Keratinocyte (primary cell): Measurements from ENCODE around the gene PRKAR1A. TPM values are rescaled to one million over a fixed set of nuclear protein-coding genes. Genes with fewer than 3 reads are reported as not detected.
A peak's percentile ranks its signal among the peaks of the same experiment; 100 is the strongest.
"Not testable (repeated sequence)": the region's sequence is repeated elsewhere in the genome, so short reads cannot be mapped to it uniquely, and the experiment has no call there.

ENCODE experiments used
- DNase-seq: peaks from one replicate; pipeline ENCODE4 v3.0.0-alpha.2; 2011; ENCODE audit warnings: low read depth, missing footprints, low spot score
- FAIRE-seq: peaks from 2 replicates; lab custom pipeline; 2011; peaks lifted over from hg19 to GRCh38; lab: Jason Lieb, UNC
- H2AFZ ChIP-seq: 2 replicates; pipeline ENCODE4 v1.6.0; 2012; ENCODE audit warnings: low read length, control low read depth, inconsistent platforms; ENCODE audit not compliant: control insufficient read depth
- H3K27ac ChIP-seq: 2 replicates; pipeline ENCODE4 v1.5.1; 2011; ENCODE audit warnings: low read length; ENCODE audit not compliant: control insufficient read depth, insufficient read depth
- H3K27me3 ChIP-seq: 3 replicates; pipeline ENCODE4 v1.6.0; 2011; ENCODE audit warnings: low read length; ENCODE audit not compliant: control insufficient read depth, insufficient read depth; ENCODE audit errors: extremely low read depth
- H3K36me3 ChIP-seq, 2 experiments: 2 replicates in 1 of 2; 3 replicates in 1 of 2; pipeline ENCODE4 v1.5.1; 2011; ENCODE audit warnings: low read length in 2 of 2, mild to moderate bottlenecking in 1 of 2; ENCODE audit not compliant: control insufficient read depth in 2 of 2, insufficient read depth in 2 of 2; ENCODE audit errors: extremely low read depth in 1 of 2
- H3K4me1 ChIP-seq: 3 replicates; pipeline ENCODE4 v1.5.1; 2011; ENCODE audit warnings: low read length; ENCODE audit not compliant: control insufficient read depth, insufficient read depth; ENCODE audit errors: extremely low read depth
- H3K4me2 ChIP-seq: 3 replicates; pipeline ENCODE4 v1.6.0; 2011; ENCODE audit warnings: low read depth, low read length; ENCODE audit not compliant: control insufficient read depth, insufficient read depth; ENCODE audit errors: extremely low read depth
- H3K4me3 ChIP-seq, 3 experiments: fragments of 200-600 bp in 1 of 3; sonication (generic) in 1 of 3; 2 replicates in 2 of 3; 3 replicates in 1 of 3; pipeline ENCODE4 v1.5.1; 2011 to 2016; ENCODE audit warnings: low read length in 3 of 3, mild to moderate bottlenecking in 3 of 3, control low read depth in 2 of 3, inconsistent platforms in 1 of 3, low read depth in 1 of 3, mixed read lengths in 1 of 3, mixed run types in 1 of 3, moderate library complexity in 1 of 3; ENCODE audit not compliant: control insufficient read depth in 2 of 3, insufficient read depth in 2 of 3; ENCODE audit errors: extremely low read depth in 1 of 3
- H3K79me2 ChIP-seq: 2 replicates; pipeline ENCODE4 v1.6.0; 2012; ENCODE audit warnings: low read length; ENCODE audit not compliant: control insufficient read depth, insufficient read depth
- H3K9ac ChIP-seq: 3 replicates; pipeline ENCODE4 v1.6.0; 2011; ENCODE audit warnings: low read length; ENCODE audit not compliant: control insufficient read depth, insufficient read depth; ENCODE audit errors: extremely low read depth
- H3K9me1 ChIP-seq: 3 replicates; pipeline ENCODE4 v1.6.0; 2011; ENCODE audit warnings: low read length; ENCODE audit not compliant: control insufficient read depth, insufficient read depth; ENCODE audit errors: extremely low read depth
- H3K9me3 ChIP-seq: 2 replicates; pipeline ENCODE4 v1.5.1; 2012; ENCODE audit warnings: low read depth, low read length; ENCODE audit not compliant: control insufficient read depth
- H4K20me1 ChIP-seq: 3 replicates; pipeline ENCODE4 v1.6.0; 2011; ENCODE audit warnings: low read length; ENCODE audit not compliant: control insufficient read depth, insufficient read depth; ENCODE audit errors: extremely low read depth
- EZH2 ChIP-seq: IDR thresholded peaks from one replicate; pipeline ENCODE4 v1.6.1; 2012; ENCODE audit warnings: inconsistent platforms, mild to moderate bottlenecking, low read length, moderate library complexity
- dilution Hi-C: fragments of 300-500 bp; cut with MboI; formaldehyde crosslinking; loops from one replicate; pipeline ENCODE4 v1.7.0; 2020; ENCODE audit warnings: low sequenced_read_pairs; ENCODE audit not compliant: extremely low pct_ligation_motif_present
- polyA plus RNA-seq, 5 experiments: library from polyadenylated mRNA; depleted of rRNA in 3 of 5; stranded (reverse) in 3 of 5; stranded (forward) in 1 of 5; unstranded in 1 of 5; fragments of >200 nt; gene quantifications; 1 replicate in 1 of 5; 2 replicates in 3 of 5; 3 replicates in 1 of 5; pipeline versions ENCODE4 v1.2.1 to v1.2.3, GENCODE V29; 2011 to 2012; ENCODE audit warnings: missing spikeins in 2 of 5, low read depth in 1 of 5, low replicate concordance in 1 of 5
- TF ChIP-seq, protein P1 (sequence below), 3 experiments: IDR thresholded peaks in 1 of 3; conservative IDR thresholded peaks in 1 of 3; optimal IDR thresholded peaks in 1 of 3; 2 replicates in 2 of 3; 3 replicates in 1 of 3; pipeline versions ENCODE3 to v1.5.1; 2011; ENCODE audit warnings: low read length in 3 of 3, mild to moderate bottlenecking in 3 of 3, moderate library complexity in 2 of 3, control low read depth in 1 of 3, inconsistent platforms in 1 of 3; ENCODE audit not compliant: insufficient read depth in 2 of 3; ENCODE audit errors: extremely low read depth in 1 of 3

Gene PRKAR1A
- polyA plus RNA-seq, 1 donor (not counting 4 experiments of a cell fraction or from before 2014, with no cell fraction given): 212 TPM

DNA sequence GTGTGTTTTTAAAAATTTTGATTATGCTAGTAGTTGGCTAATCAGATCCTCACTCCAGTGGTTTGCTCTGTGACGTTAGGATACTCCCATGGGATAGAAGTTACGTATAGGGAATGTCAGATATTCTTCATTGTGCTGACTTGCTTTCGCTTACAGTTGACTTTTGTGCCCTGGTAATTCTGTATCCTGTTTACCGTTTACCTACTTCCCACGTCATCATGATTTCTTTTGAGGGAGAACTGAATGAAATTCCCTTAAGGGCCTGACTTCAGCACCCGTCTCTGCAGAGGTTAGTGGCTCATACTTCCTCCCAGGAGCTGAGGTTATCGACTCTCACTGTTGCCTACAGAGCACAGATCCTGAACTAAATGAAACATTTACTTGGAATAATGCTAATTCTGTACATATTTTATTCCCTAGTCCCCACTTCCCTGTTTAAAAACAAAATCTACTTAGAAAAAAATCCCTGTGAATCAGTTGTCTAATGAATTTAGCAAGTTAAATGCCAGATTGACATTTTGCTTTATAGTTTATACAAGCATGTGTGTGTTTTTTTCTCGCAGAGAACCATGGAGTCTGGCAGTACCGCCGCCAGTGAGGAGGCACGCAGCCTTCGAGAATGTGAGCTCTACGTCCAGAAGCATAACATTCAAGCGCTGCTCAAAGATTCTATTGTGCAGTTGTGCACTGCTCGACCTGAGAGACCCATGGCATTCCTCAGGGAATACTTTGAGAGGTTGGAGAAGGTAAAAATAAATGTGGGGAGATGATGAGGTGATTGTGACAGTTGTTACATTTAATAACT is 2.8 kb downstream of the PRKAR1A start:
- peak overlapping the region; percentile 88 for H3K4me2 ChIP-seq
- H3K36me3 ChIP-seq: peaks cover 11 to 21% of the 10 kb centered on the region in 2 experiments
- TF ChIP-seq, protein P1, sequence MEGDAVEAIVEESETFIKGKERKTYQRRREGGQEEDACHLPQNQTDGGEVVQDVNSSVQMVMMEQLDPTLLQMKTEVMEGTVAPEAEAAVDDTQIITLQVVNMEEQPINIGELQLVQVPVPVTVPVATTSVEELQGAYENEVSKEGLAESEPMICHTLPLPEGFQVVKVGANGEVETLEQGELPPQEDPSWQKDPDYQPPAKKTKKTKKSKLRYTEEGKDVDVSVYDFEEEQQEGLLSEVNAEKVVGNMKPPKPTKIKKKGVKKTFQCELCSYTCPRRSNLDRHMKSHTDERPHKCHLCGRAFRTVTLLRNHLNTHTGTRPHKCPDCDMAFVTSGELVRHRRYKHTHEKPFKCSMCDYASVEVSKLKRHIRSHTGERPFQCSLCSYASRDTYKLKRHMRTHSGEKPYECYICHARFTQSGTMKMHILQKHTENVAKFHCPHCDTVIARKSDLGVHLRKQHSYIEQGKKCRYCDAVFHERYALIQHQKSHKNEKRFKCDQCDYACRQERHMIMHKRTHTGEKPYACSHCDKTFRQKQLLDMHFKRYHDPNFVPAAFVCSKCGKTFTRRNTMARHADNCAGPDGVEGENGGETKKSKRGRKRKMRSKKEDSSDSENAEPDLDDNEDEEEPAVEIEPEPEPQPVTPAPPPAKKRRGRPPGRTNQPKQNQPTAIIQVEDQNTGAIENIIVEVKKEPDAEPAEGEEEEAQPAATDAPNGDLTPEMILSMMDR (optimal IDR thresholded peaks at IDR 0.05 in 1 of 3, IDR thresholded peaks at IDR 0.05 in 1 of 3, conservative IDR thresholded peaks at IDR 0.05 in 1 of 3; ENCODE audit: extremely low read depth in 1 of 3, insufficient read depth in 2 of 3, low read length in 3 of 3): no peak
- TF ChIP-seq EZH2: no peak
- H3K9me3 ChIP-seq: no peaks in the 10 kb centered on the region
- no peak overlapping the region for H2AFZ ChIP-seq
- H3K27ac ChIP-seq: peak overlapping the region; percentile 96
- no peaks in the 10 kb centered on the region for H3K9me1 ChIP-seq
- H3K9ac ChIP-seq: no peak overlapping the region
- DNase-seq: no peak
- peaks cover 76% of the 10 kb centered on the region for H3K79me2 ChIP-seq
- peak overlapping the region in 2 of 3 experiments; percentile 97 to 99 for H3K4me3 ChIP-seq
- H4K20me1 ChIP-seq: peaks cover 3% of the 10 kb centered on the region
- peaks cover 22% of the 10 kb centered on the region for H3K4me1 ChIP-seq
- no peaks in the 10 kb centered on the region for H3K27me3 ChIP-seq
- dilution Hi-C loops: no loop called here
- FAIRE-seq: no peak

DNA sequence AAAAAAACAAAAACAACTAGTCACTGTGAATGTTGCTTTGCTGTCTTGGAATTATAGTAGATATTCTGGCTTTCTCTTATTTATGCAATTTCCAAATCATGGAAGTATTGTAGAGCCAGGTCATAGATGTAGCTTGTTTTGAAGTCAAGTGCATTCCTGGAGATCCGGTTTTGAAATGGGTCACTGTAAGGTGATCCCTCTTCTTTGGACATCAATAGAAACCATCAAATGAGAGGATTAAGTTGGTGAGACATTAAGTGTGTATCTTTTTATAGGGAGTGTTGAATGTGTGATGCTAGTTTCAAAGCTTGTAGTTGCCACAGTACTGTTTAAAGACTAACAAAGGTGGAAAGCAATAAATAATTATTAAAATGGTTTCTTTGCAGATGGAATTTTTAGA is 4.5 kb downstream of the PRKAR1A start:
- Histone ChIP-seq H3K36me3 (peaks cover 11 to 21% of the 10 kb centered on the region in 2 experiments), H3K9ac (no peak overlapping the region), H3K79me2 (peaks cover 87% of the 10 kb centered on the region), H3K4me1 (peaks cover 8% of the 10 kb centered on the region), H3K4me2 (no peak overlapping the region), H2AFZ (no peak overlapping the region), H3K27ac (no peak overlapping the region), H3K9me3 (no peaks in the 10 kb centered on the region), H3K27me3 (no peaks in the 10 kb centered on the region), H3K4me3 (no peak overlapping the region), H3K9me1 (no peaks in the 10 kb centered on the region), H4K20me1 (peaks cover 3% of the 10 kb centered on the region)
- DNase-seq (no peak), FAIRE-seq (no peak)
- dilution Hi-C loops: no loop called here
- TF ChIP-seq, protein P1 (optimal IDR thresholded peaks at IDR 0.05 in 1 of 3, IDR thresholded peaks at IDR 0.05 in 1 of 3, conservative IDR thresholded peaks at IDR 0.05 in 1 of 3; ENCODE audit: extremely low read depth in 1 of 3, insufficient read depth in 2 of 3, low read length in 3 of 3): no peak
- no peak for TF ChIP-seq EZH2

DNA sequence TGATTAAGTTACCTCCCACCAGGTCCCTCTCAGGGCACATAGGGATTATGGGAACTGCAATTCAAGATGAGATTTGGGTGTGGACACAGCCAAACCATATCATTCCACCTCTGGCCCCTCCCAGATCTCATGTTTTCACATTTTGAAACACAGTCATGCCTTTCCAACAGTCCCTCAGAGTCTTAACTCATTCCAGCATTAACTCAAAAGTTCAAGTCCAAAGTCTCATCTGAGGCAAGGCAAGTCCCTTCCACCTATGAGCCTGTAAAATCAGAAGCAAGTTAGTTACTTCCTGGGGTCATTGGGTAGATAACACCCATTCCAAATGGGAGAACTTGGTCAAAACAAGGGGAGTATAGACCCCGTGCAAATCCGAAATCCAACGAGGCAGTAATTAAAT is 5.4 kb downstream of the PRKAR1A start:
- H3K27ac ChIP-seq, H3K9me1 ChIP-seq, H3K4me3 ChIP-seq, FAIRE-seq, H4K20me1 ChIP-seq, H3K27me3 ChIP-seq, H3K9ac ChIP-seq, H3K4me1 ChIP-seq, H3K4me2 ChIP-seq, H3K9me3 ChIP-seq, DNase-seq, H2AFZ ChIP-seq, dilution Hi-C loops: not testable (repeated sequence)
- Histone ChIP-seq H3K79me2 (peaks cover 90% of the 10 kb centered on the region), H3K36me3 (peaks cover 12 to 26% of the 10 kb centered on the region in 2 experiments)
